HG03521 (cell line): ENCODE results near the gene AP3S1.
"Not testable (repeated sequence)": the region's sequence is repeated elsewhere in the genome, so short reads cannot be mapped to it uniquely, and the experiment has no call there.

Experiments used
- ATAC-seq: cut with Tn5 transposase; IDR thresholded peaks from one replicate; pipeline ENCODE4 v1.9.1; 2021; ENCODE audit warnings: mild to moderate bottlenecking, moderate library complexity; ENCODE audit not compliant: unreplicated experiment

Gene AP3S1

DNA sequence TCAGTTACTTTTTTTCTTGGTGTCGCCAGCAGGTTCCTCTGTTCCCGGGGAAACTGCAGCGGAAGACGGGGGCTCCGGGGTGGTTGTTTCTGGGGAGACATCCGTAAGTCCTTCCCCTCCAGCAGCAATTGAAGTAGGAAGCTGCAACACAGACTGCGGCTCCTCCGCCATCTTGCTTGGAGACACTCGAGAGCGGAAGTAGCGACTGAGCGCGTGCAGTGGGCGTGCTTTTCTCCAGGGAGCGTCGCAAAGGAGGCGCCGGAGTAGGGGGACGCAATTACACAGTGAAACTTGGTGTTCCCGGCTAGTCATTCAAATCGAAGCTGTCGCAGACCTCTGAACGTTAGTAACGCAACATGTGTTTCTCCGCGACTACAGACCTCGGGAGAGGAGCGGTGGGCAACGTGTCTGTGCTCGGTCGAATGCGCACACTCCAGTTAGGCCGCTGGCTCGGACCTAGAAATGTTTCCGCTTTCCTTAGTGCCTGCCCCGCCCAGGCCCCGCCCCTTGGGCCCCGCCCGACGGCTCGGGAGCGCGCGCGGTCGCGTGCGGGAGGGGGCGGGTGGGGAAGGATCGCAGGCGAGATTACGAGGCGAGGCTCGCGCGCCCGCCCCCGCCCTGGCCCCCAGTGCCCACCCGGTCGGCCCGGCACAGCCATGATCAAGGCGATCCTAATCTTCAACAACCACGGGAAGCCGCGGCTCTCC is at the start of gene AP3S1, which contains the start of gene ATG12:
Gene AP3S1 (plus strand): TSS at position 554 of the 707 bp plus-strand sequence. CDS start 103 bp downstream, at position 657.
Gene ATG12 (minus strand): TSS at position 184 of the 707 bp plus-strand sequence. CDS start 13 bp downstream, at position 171.
- peak; percentile 84 for ATAC-seq

DNA sequence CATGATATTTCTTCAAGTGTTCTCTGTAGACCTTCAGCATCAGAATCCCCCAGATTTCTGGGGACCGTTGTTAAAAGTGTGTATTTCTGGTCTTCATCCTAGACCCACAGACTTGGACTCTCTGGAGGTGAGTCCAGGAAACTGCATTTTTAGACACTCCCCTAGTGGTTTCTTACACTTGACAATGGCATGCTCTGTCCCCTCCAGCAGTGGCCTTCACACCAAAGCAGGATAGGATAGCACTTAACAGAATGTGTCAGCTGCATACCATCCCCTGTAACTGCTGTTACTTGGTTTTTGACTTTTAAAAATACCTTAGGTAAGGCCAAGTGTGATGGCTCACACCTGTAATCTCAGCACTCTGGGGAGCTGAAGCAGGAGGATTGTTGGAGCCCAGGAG is 46.0 kb upstream of the AP3S1 start:
- no peak for ATAC-seq

DNA sequence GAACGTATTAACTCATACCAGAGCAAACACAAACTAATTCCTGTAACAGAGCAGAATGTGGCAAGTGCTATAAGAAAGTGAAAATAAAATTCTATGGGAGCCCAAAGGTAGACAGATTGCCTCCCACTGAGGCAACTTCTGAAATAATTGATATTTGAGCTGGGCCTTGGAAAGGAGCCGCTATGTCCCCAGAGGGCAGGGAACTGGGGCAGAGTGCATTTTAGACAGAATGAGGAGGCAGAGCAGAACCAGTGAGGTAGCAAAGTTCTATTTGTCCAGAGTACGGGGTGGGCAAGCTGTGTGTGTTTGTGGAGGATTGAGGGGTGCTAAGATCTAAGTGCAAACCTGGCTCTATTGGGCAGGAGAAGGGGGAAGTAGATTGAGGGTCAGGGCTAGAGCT is 45.1 kb upstream of the AP3S1 start:
- ATAC-seq, result no peak

DNA sequence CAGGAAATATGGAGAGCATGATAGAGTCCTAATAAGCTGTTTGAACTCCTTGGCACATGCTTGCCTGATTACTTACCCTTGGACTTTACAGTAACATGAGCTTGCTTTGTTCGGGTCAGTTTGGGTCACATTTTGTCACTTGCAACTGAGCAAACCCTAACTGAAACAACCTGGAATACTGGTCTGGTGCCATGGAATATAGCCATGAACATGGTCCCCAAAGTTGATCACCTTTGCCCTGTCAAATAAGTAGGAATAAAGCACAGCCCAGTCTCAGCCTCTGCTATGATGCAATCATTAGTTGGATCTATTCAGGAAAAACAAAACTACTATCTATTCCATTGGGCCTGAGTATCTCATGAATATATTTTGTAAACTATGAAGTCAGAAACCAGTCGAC is 43.5 kb upstream of the AP3S1 start:
- no peak for ATAC-seq

DNA sequence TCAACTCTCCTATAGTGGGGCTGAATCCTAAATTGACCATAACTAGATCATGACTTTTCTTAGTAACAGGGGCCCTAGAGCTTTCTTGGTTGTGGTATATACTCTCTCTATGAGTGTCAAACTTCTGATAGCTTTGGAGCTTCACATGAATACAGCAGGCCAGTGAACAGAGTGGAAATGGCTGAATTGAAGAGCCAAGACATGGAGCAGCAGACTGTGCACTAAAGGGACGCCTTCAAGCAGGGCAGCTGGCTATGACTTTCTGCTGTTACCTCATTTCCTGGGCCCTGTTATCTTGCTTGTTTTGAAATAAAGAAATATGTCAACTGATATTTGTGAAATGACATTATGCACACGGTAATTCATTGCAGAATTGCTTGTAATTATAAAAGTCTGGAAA is 41.6 kb upstream of the AP3S1 start:
- ATAC-seq, result no peak

DNA sequence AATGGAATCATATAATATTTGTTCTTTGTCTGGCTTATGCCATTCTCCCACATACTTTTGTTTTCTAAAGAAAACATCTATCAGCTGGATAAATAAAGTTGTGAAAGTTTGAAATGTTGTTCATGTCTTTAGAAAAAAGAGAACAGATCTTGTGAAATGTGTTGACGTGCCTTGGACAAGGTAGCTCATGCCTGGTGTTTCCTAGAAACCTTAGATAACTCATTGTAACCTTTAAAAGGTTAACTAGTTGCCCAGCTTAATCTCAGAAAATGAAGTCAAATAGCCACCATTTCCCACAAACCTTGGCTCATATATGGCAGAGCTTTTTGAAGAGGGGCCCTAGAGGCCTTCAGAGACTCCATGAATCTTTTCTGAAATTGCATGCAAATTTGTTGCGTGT is 40.6 kb upstream of the AP3S1 start:
- ATAC-seq, result no peak

DNA sequence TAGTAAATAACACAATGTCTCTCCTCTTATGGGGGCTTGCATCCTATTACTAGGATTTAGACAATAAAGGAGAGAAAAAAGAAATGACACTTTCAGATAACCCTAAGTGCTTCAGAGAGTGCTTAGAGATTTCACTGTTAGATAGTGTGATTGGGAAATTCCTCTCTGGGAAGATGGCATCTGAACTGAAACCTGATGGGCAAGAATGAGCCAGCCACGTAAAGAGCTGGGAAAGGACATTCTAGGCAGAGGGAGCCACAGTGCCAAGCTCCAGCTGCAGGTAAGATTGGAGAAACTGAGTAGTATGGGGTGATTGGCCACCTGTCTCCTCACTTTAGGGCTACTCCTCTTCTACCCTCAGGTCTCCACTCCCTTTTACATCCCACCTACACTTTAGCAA is 39.8 kb upstream of the AP3S1 start:
- ATAC-seq, result no peak

DNA sequence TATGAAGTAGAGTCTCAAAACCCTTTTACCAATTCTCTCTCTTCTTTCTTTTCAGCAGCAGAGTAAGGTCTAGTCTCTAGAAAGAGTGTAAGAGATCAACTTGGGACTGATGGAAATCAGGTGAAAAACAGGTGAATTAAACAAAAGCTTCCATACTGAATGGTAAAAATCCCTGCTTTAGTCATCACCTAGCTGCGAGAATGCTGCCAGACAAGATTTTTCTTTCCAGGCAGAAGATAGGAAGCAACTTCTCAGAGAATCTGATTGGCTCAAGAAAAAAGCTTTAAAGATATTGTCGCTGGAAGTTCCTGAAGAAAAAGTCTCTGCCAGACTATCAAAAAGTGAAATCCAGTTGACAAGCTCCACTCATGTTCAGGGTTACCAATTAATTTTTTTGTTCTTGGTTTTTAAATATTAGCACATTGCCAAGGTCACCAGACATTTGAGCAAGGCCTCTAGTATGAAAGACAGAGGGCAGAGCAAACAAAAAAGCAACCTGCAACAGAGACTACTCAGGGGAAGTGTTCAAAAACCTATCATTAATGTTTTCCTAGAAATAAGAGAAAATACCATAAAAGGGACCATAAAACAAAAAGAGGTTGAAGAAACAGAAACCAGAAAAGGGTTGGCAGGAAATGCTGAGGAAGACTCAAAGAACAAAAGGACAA is 34.6 kb upstream of the AP3S1 start:
- ATAC-seq, result no peak

DNA sequence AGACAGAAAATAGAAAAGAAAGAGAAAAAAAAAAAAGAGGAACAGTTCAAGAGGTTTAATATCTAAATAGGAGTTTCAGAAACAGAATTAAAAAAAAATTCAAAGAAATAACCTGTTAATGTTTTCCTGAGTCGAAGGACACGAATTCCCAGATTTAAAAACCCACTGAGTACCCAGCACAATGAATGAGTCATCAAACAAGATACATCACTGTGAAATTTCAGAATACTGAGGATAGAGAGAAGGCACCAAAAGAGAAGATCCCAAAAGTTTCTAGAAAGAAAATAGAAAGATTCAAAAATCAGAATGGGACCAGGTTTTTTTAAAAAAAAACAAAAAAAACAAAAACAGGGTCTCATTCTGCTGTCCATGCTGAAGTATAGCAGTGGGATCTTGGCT is 34.1 kb upstream of the AP3S1 start:
- no peak for ATAC-seq

DNA sequence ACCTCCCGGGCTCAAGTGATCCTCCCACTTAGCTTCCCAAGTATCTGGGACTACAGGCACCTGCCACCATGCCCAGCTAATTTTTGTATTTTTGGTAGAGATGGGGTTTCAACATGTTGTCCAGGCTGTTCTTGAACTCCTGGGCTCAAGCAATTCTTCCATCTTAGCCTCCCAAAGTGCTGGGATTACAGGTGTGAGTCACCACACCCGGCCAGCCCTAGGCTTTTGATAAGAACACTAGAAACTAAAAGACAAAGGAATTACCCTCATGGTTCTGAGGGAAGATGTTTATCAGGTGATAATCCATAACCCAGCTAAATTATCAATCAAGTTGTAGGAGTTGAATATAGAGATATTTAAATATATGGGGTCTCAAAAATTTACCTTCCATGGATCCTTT is 33.7 kb upstream of the AP3S1 start:
- ATAC-seq, result not testable (repeated sequence)

DNA sequence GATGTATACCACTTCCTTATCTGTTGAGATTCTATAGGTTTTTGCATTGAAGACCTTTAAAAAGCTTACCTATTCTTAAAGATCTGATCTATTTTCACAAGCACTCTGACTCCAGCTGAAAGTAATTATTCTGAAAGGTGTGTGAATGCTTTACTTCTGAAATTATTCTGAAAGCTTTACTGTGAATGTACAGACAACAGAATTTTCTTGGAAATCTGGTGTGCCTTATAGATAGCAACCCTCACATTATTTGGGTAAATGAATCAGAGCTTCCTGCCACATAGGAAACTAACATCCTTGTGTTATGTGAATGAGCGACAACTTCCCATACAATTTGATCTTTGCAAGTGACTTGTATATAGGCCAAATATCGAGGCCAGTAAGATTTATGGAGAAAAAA is 31.8 kb upstream of the AP3S1 start:
- no peak for ATAC-seq

DNA sequence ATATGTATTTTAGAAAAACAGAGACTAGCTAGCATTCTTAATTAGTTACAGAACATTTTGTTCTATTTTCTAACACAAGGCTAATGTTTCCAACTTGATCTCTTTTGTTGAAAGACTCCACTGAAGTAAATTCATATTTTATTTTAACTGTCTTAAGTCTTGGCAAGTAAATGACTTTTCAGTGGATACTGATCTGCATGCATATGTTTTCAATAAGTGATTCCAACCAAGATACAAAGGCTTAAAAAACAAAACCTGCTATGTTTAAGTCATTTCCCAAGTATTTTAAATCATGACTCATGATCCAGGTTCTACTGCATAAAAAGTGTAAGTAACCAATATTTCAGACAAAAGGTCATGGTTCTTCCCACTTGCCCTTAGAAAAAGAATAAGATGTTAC is 31.0 kb upstream of the AP3S1 start:
- ATAC-seq, result no peak

DNA sequence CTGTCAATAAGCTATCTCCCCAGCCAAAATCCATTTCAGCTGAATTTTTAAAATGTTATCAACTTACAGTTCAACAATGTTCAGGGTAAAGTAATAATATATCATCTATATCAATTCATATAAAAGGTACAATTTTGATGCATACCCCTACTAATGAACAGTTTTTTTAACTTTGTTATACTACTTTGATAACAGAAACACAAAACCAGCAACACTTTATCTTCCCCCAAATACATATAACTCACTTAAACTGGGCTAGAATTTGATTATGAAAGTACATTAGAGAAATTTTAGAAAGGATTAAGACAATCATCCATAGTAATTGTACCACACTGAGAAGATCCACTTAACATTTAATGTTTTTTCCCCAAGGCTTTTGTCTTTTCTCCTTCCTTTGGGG is 30.3 kb upstream of the AP3S1 start:
- ATAC-seq, result no peak

DNA sequence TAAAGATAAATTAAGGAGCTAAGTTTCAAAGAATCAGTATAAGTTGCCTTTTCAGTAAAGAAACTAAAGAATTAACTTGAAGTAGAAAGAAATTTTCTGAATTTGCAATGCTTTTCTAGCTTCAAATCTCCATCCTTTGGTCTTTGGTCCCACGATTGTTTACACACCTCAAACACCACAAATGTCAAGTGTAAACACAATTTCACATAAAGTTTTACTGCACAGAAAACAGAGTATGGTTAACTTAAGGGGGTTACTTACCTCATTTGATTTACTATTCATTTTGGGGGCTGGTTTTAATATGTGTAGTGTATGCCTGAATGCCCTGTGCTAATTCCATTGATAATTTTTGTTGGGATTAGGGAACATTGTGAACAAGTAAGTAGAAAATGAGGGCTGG is 29.4 kb upstream of the AP3S1 start:
- ATAC-seq, result no peak

DNA sequence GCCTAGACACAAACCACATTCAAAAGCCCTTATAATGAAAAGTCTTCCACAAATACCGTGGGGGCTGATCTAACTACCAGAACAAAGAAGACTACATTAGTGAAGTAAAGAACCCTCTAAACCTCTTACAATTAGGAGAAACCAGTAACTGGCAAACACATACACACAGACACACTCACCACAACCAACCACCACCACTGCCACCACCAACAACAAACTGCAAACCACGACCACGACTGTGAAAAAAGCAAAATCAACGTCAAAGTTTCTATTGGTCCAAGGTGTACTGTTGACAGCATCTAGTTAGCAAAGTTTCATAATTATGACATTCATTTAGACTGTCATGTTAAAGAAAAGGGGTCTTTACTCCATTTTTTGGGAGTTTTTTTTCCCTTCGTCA is 28.0 kb upstream of the AP3S1 start:
- ATAC-seq, result no peak

DNA sequence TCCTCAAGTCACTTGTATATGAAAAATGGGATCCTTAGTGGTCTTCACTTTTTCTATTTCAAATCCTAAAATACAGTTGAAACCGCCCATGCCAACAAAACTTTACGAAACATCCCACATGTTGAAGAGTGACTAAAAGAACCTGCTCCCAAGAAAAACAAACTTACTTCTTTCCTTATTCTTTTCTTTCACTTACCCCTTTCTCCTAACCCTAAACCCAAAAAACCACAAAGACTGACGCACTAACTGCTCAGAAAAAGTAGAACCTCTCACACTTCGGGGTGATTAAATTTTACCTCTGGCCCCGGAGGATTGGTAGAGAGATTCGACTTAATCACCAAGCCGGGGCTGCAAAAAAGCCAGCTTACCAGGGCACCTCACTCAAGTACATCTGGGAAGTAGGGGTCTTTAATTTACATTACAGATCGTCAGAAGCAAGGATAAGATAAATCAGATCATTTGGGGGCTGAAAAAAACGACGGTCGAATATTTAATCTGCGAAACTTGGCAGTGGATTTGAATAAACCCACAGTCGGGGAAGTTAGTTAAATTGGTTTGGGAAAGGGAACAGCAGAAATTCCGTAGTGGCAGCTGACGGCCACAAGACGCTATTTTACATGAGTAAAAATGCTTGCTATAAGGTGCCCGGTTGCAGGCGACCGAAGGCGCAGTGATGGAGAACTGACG is 26.6 kb upstream of the AP3S1 start:
- ATAC-seq, result no peak

DNA sequence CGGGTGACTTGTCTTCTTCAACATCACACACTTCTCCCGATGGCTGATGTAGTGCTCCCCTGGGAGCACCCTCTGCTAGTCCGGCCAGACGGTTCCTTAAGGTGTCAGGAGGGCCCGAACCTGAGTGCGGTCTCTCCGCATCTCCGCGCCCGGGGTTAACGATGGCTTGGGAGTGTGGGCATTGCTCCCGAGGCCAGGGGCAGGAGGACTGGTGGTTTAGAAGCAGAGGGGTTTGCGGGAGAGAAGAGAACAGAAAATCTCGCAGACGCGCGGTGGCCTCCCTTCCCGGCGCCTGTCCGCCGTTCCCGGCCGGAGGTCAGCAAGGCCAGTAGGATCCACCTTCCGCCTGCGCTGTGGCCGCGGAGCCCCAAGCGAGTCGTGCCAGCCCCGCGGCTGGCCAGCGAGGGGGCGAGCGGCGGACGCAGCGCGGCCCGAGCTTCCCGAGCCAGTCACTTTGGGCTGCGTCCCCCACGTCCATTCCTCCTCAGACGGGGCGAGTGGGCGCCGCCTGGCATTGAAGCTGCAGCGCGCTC is 26.0 kb upstream of the AP3S1 start:
- ATAC-seq, result no peak

DNA sequence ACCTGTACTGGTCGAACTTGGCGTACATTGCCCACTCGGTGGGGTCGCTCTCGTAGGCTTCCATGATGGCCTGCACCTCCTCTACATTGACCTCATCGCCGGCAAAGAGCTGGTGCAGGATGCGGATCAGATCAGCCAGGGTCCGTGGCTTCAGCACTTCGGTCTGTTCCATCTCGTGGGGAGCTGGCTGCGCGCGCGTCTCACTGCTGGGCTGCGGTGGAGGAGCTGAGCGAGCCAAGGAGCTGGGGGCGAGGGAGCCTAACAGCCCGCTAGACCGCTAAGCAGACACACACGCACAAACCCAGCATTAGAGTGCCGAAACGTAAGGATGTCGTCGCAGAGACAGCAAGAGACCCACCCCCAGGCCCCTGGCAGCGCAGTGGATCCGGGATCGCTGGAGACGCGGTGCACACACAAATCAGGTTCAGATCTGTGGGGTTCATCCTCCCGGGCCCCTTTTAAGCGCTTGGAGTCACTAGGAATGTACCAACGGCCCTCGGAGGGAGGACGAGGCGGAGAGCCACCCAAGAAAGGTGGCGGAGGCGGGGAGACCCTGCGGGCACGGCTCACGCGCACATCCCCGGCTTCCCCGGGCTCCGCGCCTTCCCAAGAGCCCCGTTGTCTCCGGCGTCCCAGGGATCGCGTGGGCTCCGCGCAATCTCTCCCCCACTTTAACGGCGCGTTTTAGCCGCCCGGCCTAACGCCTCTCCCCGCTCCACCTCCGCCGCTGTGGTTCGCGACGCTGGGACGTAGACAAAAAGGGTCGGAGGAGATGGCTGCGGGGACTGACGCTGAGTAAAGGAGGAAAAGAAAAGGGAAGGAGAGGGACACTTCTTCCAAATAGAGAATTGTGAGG is 25.3 kb upstream of the AP3S1 start, which contains the start of gene CDO1:
Gene CDO1 (minus strand): TSS at position 434 of the 856 bp plus-strand sequence. CDS start 262 bp downstream, at position 172.
- no peak for ATAC-seq

DNA sequence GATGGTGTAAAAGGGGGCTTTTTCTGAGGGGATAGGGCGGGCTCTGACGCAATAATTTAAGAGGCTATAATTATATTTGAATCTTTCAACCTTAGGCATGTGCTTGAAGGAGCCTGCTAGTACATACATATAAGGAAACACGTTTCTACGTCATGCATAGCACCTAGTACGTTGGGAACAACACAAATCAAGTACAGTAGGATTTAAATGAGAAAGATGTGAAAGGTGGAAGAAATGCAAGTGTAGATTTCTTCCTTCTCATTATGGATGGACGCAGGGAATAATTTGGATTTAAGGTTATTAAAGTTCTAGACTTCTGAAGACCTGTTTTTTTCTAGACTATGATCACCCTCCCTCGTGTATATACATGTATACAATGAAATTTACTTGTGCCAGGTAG is 24.3 kb upstream of the AP3S1 start:
- ATAC-seq, result no peak

DNA sequence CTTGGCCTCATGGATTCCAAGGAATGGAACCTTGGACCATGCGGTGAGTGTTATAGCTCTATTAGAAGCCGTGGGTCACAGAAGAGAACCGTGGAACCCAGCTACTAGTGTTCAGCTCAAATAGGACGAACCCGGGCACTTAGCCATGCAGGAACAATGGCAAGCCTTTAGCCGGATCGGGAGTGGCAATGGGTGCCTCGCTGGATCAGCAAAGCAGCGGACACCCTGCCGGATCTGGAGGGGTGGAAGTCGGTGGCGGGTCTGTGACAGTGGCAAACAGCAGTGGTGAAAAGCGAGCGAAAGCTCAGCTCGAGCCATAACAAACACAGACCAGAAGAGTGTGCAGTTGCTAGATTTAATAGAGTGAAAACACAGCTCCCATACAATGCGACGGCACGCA is 22.9 kb upstream of the AP3S1 start:
- no peak for ATAC-seq

DNA sequence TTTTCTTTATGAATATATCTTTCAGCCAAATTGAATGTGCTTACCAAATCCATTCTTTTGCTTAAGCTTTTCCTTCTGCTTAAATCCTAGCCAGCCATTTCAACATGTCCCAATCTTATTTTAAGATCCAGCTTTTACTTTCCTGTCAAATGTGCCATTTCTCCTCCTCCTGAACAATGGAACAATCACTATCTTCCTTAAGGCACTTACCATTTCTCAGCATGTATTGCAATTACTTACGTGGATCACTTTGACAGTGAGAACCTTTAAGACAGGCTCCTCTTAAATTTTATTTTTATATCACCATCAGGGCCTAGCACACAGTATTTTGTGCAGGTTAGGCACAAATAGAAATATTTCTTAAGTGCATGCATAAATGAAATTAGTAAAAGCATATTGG is 20.9 kb upstream of the AP3S1 start:
- no peak for ATAC-seq
